ENCODE measurements around the gene OTOF. TPM values are rescaled to one million over a fixed set of nuclear protein-coding genes. Genes with fewer than 3 reads are reported as not detected.

OTOF gene
- total and polyA plus RNA-seq, 9 donors = under 0.01 to 0.37 (median 0.17) TPM; not detected in 2

GRCh38 chr2:26477126-26477910, 606 bp downstream of the OTOF start:
- intact Hi-C loops (cut with DNase I) = no loop called here
- TF ChIP-seq EP300 (IDR thresholded peaks at IDR 0.05) (no peak), CTCF (IDR thresholded peaks at IDR 0.05) (no peak), POLR2A (IDR thresholded peaks at IDR 0.05) (no peak)
- Histone ChIP-seq H3K36me3 (no peaks in the 10 kb centered on the region), H3K4me3 (no peak overlapping the region), H3K27me3 (no peaks in the 10 kb centered on the region), H3K4me1 (ENCODE audit: insufficient read depth) (peaks cover 13% of the 10 kb centered on the region), H3K27ac (no peak overlapping the region), H3K9me3 (no peaks in the 10 kb centered on the region)
- 76 to 88% (median 80%) methylated on average over 33 of the region's 33 CpGs for WGBS, 3 donors
- DNase-seq = no peak

- no peak for DNase-seq
- 74 to 86% (median 85%) methylated on average over 22 of the region's 22 CpGs for WGBS, 3 donors
- no peaks in the 10 kb centered on the region for H3K27me3 ChIP-seq
These were observed 2.0 kb downstream of the OTOF start for GRCh38 chr2:26475832-26476501.

GRCh38 chr2:26475037-26475436, 2.9 kb downstream of the OTOF start:
- no peaks in the 10 kb centered on the region for H3K27me3 ChIP-seq
- WGBS, 3 donors = 89 to 97% (median 95%) methylated on average over 6 of the region's 6 CpGs
- no peaks in the 10 kb centered on the region for H3K36me3 ChIP-seq
- H3K27ac ChIP-seq = no peak overlapping the region
- no peaks in the 10 kb centered on the region for H3K9me3 ChIP-seq
- peaks cover 5% of the 10 kb centered on the region for H3K4me1 ChIP-seq (ENCODE audit: insufficient read depth)
- no peak for DNase-seq
- intact Hi-C loops (cut with DNase I) = no loop called here
- TF ChIP-seq CTCF (IDR thresholded peaks at IDR 0.05) (no peak), EP300 (IDR thresholded peaks at IDR 0.05) (no peak), POLR2A (IDR thresholded peaks at IDR 0.05) (no peak)
- H3K4me3 ChIP-seq = no peak overlapping the region

More at GRCh38 chr2:26475832-26476501, 2.0 kb downstream of the OTOF start:
- Histone ChIP-seq H3K4me1 (ENCODE audit: insufficient read depth) (peaks cover 10% of the 10 kb centered on the region), H3K36me3 (no peaks in the 10 kb centered on the region), H3K4me3 (no peak overlapping the region), H3K27ac (no peak overlapping the region), H3K9me3 (no peaks in the 10 kb centered on the region)
- intact Hi-C loops (cut with DNase I) = no loop called here
- no peak for TF ChIP-seq POLR2A (IDR thresholded peaks at IDR 0.05)
- TF ChIP-seq CTCF (IDR thresholded peaks at IDR 0.05) = no peak
- TF ChIP-seq EP300 (IDR thresholded peaks at IDR 0.05) = no peak

GRCh38 chr2:26474261-26474785, 3.6 kb downstream of the OTOF start:
- no peaks in the 10 kb centered on the region for H3K9me3 ChIP-seq
- no peak overlapping the region for H3K4me3 ChIP-seq
- H3K36me3 ChIP-seq = no peaks in the 10 kb centered on the region
- no peaks in the 10 kb centered on the region for H3K27me3 ChIP-seq
- TF ChIP-seq POLR2A (IDR thresholded peaks at IDR 0.05) (no peak), EP300 (IDR thresholded peaks at IDR 0.05) (no peak), CTCF (IDR thresholded peaks at IDR 0.05) (no peak)
- peaks cover 5% of the 10 kb centered on the region for H3K4me1 ChIP-seq (ENCODE audit: insufficient read depth)
- intact Hi-C loops (cut with DNase I) = no loop called here
- no peak for DNase-seq
- no peak overlapping the region for H3K27ac ChIP-seq
- WGBS, 3 donors = 93 to 96% (median 93%) methylated on average over 13 to 14 of the region's 14 CpGs
